Hematopoietic multipotent progenitor cell treated with erythropoietin and hydrocortisone succinate and interleukin-3 and kit ligand, for 4 days (in vitro differentiated cells): ENCODE measurements around the gene OR52E8.

ENCODE experiments used
- DNase-seq: peaks from one replicate; pipeline ENCODE4 v3.0.0-alpha.2; 2015

Gene OR52E8

GRCh38 chr11:5807580-5807979 lies 49.9 kb downstream of the OR52E8 start:
- DNase-seq: peak; percentile 49
